Astrocyte (in vitro differentiated cells and primary cell): Measurements from ENCODE around the gene LRRD1. TPM values are rescaled to one million over a fixed set of nuclear protein-coding genes. Genes with fewer than 3 reads are reported as not detected.

Experiments used
- DNase-seq: peaks from one replicate; pipeline ENCODE4 v3.0.0-alpha.2; 2010; ENCODE audit warnings: low read depth
- FAIRE-seq: peaks from 2 replicates; lab custom pipeline; 2011; peaks lifted over from hg19 to GRCh38; lab: Jason Lieb, UNC
- H2AFZ ChIP-seq: 2 replicates; pipeline ENCODE4 v1.6.0; 2012; ENCODE audit warnings: low read depth, low read length, inconsistent platforms
- H3K27ac ChIP-seq: 2 replicates; pipeline ENCODE4 v1.5.1; 2011; ENCODE audit warnings: low read depth, low read length, inconsistent platforms
- H3K27me3 ChIP-seq: 2 replicates; pipeline ENCODE4 v1.6.0; 2011; ENCODE audit warnings: low read length, inconsistent platforms; ENCODE audit not compliant: insufficient read depth
- H3K36me3 ChIP-seq: 2 replicates; pipeline ENCODE4 v1.5.1; 2011; ENCODE audit warnings: low read length, inconsistent platforms; ENCODE audit not compliant: insufficient read depth
- H3K4me1 ChIP-seq: 2 replicates; pipeline ENCODE4 v1.5.1; 2011; ENCODE audit warnings: low read length, inconsistent platforms; ENCODE audit not compliant: insufficient read depth
- H3K4me2 ChIP-seq: 2 replicates; pipeline ENCODE4 v1.6.0; 2012; ENCODE audit warnings: low read length, inconsistent platforms
- H3K4me3 ChIP-seq: 2 replicates; pipeline ENCODE4 v1.5.1; 2011; ENCODE audit warnings: low read depth, mild to moderate bottlenecking, low read length, inconsistent platforms; ENCODE audit not compliant: insufficient read depth
- H3K79me2 ChIP-seq: 2 replicates; pipeline ENCODE4 v1.6.0; 2012; ENCODE audit warnings: mild to moderate bottlenecking, low read length, inconsistent platforms; ENCODE audit not compliant: insufficient read depth
- H3K9ac ChIP-seq: 2 replicates; pipeline ENCODE4 v1.6.0; 2012; ENCODE audit warnings: mild to moderate bottlenecking, low read length, inconsistent platforms
- H3K9me3 ChIP-seq: 2 replicates; pipeline ENCODE4 v1.5.1; 2012; ENCODE audit warnings: low read depth, mild to moderate bottlenecking, low read length, inconsistent platforms; ENCODE audit not compliant: insufficient read depth
- H4K20me1 ChIP-seq: 2 replicates; pipeline ENCODE4 v1.6.0; 2012; ENCODE audit warnings: low read length, inconsistent platforms; ENCODE audit not compliant: insufficient read depth
- H3K27ac Mint-ChIP-seq: one replicate; pipeline ENCODE4 v1.8.0; 2021; ENCODE audit warnings: mild to moderate bottlenecking, mixed read lengths; ENCODE audit not compliant: unreplicated experiment
- H3K27me3 Mint-ChIP-seq: one replicate; pipeline ENCODE4 v1.8.0; 2021; ENCODE audit warnings: low read depth, mixed read lengths; ENCODE audit not compliant: unreplicated experiment
- H3K36me3 Mint-ChIP-seq: one replicate; pipeline ENCODE4 v1.8.0; 2021; ENCODE audit warnings: low read depth, mixed read lengths; ENCODE audit not compliant: unreplicated experiment
- H3K4me1 Mint-ChIP-seq: one replicate; pipeline ENCODE4 v1.8.0; 2021; ENCODE audit warnings: low read depth, mixed read lengths; ENCODE audit not compliant: unreplicated experiment
- H3K4me3 Mint-ChIP-seq: one replicate; pipeline ENCODE4 v1.8.0; 2021; ENCODE audit warnings: mild to moderate bottlenecking, moderate library complexity, mixed read lengths; ENCODE audit not compliant: unreplicated experiment
- H3K9me3 Mint-ChIP-seq: one replicate; pipeline ENCODE4 v1.8.0; 2021; ENCODE audit warnings: mild to moderate bottlenecking, mixed read lengths; ENCODE audit not compliant: unreplicated experiment
- CTCF ChIP-seq: IDR thresholded peaks from 2 replicates; pipeline ENCODE4 v1.5.1; 2011; ENCODE audit warnings: low read depth, mild to moderate bottlenecking, inconsistent platforms, low read length, moderate library complexity; ENCODE audit not compliant: insufficient read depth
- EZH2 ChIP-seq: IDR thresholded peaks from 2 replicates; pipeline ENCODE4 v1.6.1; 2012; ENCODE audit warnings: mild to moderate bottlenecking, low read length, inconsistent platforms; ENCODE audit not compliant: insufficient read depth
- total RNA-seq: library from RNA; stranded (reverse); gene quantifications from 2 replicates; pipeline ENCODE4 v1.2.1, GENCODE V29; 2021

Gene LRRD1
- total RNA-seq, 1 donor from 2014 or later, result 0.27 TPM

DNA sequence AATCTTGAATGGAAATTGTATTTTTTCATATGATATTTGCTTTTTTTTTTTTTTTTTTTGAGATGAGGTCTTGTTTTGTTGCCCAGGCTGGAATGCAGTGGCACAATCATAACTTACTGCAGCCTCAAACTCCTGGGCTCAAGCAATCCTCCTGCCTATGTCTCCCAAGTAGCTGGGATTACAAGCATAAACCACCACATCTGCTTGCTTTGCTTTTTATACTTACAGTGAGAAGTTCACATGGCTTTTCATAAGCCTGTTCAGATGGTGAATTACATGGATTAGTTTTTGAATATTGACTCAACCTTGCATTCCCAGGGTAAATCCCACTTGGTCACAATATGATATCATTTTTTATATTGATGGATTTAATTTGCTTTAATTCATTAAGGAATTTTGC is 22.0 kb downstream of the LRRD1 start:
- DNase-seq, result no peak
- H3K36me3 ChIP-seq, result no peaks in the 10 kb centered on the region
- no peak overlapping the region for H3K27ac Mint-ChIP-seq
- H3K4me2 ChIP-seq, result no peak overlapping the region
- H3K36me3 Mint-ChIP-seq, result no peaks in the 10 kb centered on the region
- no peak overlapping the region for H2AFZ ChIP-seq
- no peak overlapping the region for H3K27ac ChIP-seq
- no peaks in the 10 kb centered on the region for H3K9me3 Mint-ChIP-seq
- no peak overlapping the region for H3K4me3 Mint-ChIP-seq
- no peaks in the 10 kb centered on the region for H3K27me3 Mint-ChIP-seq
- no peak for FAIRE-seq
- H3K79me2 ChIP-seq, result no peaks in the 10 kb centered on the region
- H3K27me3 ChIP-seq, result no peaks in the 10 kb centered on the region
- H3K4me1 ChIP-seq, result peaks cover 10% of the 10 kb centered on the region
- H3K9ac ChIP-seq, result no peak overlapping the region
- no peaks in the 10 kb centered on the region for H4K20me1 ChIP-seq
- H3K9me3 ChIP-seq, result no peaks in the 10 kb centered on the region
- H3K4me3 ChIP-seq, result no peak overlapping the region
- no peak for TF ChIP-seq CTCF
- no peak for TF ChIP-seq EZH2
- peaks cover 8% of the 10 kb centered on the region for H3K4me1 Mint-ChIP-seq

DNA sequence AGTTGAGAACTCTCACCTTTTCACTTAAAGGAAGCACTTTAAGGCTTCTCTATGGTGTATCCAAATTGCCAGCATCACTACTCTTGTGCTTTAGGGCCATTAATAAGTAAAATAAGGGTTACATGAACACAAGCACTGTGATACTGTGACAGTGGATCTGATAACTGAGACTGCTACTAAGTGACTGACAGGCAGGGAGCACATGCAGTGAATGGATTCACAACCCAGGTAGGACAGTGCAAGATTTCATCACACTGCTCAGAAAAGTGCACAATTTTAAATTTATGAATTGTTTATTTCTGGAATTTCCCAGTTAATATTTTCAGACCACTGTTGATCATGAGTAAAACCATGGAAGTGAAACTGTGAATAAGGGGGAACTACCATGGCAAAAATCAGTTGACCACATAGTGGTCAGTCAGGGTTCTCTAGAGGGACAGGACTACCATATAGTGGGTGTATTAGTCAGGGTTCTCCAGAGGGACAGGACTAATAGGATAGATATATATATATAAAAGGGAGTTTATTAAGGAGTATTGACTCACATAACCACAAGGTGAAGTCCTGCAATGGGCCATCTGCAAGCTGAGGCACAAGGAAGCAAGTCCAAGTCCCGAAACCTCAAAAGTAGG is 23.7 kb downstream of the LRRD1 start:
- H3K4me1 ChIP-seq, result peaks cover 10% of the 10 kb centered on the region
- no peaks in the 10 kb centered on the region for H3K79me2 ChIP-seq
- H3K36me3 Mint-ChIP-seq, result no peaks in the 10 kb centered on the region
- H3K4me1 Mint-ChIP-seq, result peaks cover 8% of the 10 kb centered on the region
- H3K36me3 ChIP-seq, result no peaks in the 10 kb centered on the region
- TF ChIP-seq EZH2 (no peak), CTCF (no peak)
- H3K27me3 Mint-ChIP-seq, result no peaks in the 10 kb centered on the region
- H3K27ac ChIP-seq, result no peak overlapping the region
- no peaks in the 10 kb centered on the region for H3K27me3 ChIP-seq
- no peak overlapping the region for H3K27ac Mint-ChIP-seq
- no peak overlapping the region for H3K4me2 ChIP-seq
- DNase-seq (no peak), FAIRE-seq (no peak)
- H2AFZ ChIP-seq, result no peak overlapping the region
- no peak overlapping the region for H3K4me3 Mint-ChIP-seq
- no peak overlapping the region for H3K9ac ChIP-seq
- H3K9me3 ChIP-seq, result no peaks in the 10 kb centered on the region
- H3K9me3 Mint-ChIP-seq, result no peaks in the 10 kb centered on the region
- no peaks in the 10 kb centered on the region for H4K20me1 ChIP-seq
- H3K4me3 ChIP-seq, result no peak overlapping the region

DNA sequence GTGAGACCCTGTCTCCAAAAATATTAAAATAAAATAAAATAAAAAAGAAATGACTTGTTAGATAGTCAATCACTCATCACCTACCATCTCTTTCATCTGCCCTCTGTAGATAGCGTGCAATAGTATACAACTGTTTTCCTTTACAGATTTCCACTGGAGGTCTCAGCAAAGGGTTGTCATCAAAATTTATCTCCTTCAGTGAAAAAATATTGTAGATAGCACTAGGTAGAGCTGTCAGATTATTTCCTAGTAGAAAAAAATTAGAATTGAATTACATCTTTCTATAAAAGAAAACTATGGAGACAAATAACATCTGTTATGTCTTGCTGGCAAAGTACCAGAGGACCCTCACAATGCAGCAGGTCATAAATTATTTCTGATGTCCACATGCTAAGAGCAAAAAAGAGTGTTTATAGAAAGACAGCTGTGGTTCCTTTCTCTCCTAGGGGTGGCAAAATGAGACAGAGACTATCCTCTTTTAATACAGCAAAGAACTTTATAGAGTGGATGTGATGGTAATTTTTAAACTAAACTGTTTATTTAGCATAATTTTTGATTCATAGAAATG is 28.4 kb downstream of the LRRD1 start:
- H3K36me3 ChIP-seq, result no peaks in the 10 kb centered on the region
- H3K27ac Mint-ChIP-seq, result no peak overlapping the region
- no peak overlapping the region for H2AFZ ChIP-seq
- no peak for DNase-seq
- no peak overlapping the region for H3K4me3 Mint-ChIP-seq
- H3K4me1 ChIP-seq, result no peaks in the 10 kb centered on the region
- H3K27me3 ChIP-seq, result no peaks in the 10 kb centered on the region
- H3K27ac ChIP-seq, result no peak overlapping the region
- H3K9me3 Mint-ChIP-seq, result no peaks in the 10 kb centered on the region
- H3K4me2 ChIP-seq, result no peak overlapping the region
- H3K9me3 ChIP-seq, result no peaks in the 10 kb centered on the region
- no peak for TF ChIP-seq EZH2
- H3K36me3 Mint-ChIP-seq, result no peaks in the 10 kb centered on the region
- no peak overlapping the region for H3K9ac ChIP-seq
- H3K79me2 ChIP-seq, result no peaks in the 10 kb centered on the region
- no peaks in the 10 kb centered on the region for H3K27me3 Mint-ChIP-seq
- no peak for FAIRE-seq
- no peak overlapping the region for H3K4me3 ChIP-seq
- H4K20me1 ChIP-seq, result no peaks in the 10 kb centered on the region
- H3K4me1 Mint-ChIP-seq, result no peaks in the 10 kb centered on the region
